ENCODE measurements around the gene REC8.
"Not testable (repeated sequence)": the region's sequence is repeated elsewhere in the genome, so short reads cannot be mapped to it uniquely, and the experiment has no call there.

The REC8 gene

DNA sequence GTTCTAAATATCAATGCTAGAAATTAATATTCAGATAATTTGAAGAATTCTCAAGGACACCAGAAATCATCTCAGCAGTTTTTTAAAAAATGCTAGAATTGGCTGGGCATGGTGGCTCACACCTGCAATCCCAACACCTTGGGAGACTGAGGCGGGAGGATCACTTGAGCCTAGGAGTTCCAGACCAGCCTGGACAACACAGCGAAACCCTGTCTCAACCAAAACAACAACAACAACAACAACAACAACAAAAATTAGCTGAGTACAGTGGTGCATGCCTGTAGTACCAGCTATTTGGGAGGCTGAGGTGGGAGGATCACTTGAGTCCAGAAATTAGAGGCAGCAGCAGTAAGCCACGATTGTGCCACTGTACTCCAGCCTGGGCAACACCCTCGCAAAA is 47.2 kb downstream of the REC8 start:
- H3K36me3 ChIP-seq: peaks cover 3 to 7% (median 5%) of the 10 kb centered on the region in 3 donors
- no peaks in the 10 kb centered on the region for H3K9me3 ChIP-seq
- H3K27me3 ChIP-seq: no peaks in the 10 kb centered on the region
- no peak overlapping the region for H3K4me3 ChIP-seq
- no peak overlapping the region for H3K27ac ChIP-seq
- TF ChIP-seq, protein P1, sequence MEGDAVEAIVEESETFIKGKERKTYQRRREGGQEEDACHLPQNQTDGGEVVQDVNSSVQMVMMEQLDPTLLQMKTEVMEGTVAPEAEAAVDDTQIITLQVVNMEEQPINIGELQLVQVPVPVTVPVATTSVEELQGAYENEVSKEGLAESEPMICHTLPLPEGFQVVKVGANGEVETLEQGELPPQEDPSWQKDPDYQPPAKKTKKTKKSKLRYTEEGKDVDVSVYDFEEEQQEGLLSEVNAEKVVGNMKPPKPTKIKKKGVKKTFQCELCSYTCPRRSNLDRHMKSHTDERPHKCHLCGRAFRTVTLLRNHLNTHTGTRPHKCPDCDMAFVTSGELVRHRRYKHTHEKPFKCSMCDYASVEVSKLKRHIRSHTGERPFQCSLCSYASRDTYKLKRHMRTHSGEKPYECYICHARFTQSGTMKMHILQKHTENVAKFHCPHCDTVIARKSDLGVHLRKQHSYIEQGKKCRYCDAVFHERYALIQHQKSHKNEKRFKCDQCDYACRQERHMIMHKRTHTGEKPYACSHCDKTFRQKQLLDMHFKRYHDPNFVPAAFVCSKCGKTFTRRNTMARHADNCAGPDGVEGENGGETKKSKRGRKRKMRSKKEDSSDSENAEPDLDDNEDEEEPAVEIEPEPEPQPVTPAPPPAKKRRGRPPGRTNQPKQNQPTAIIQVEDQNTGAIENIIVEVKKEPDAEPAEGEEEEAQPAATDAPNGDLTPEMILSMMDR (IDR thresholded peaks at IDR 0.05): no peak
- H3K4me1 ChIP-seq: peaks cover 0 to 17% (median 13%) of the 10 kb centered on the region in 4 donors
- intact Hi-C loops (cut with DNase I; ENCODE audit: low total_unique reads): no loop called here
- peak in 1 of 2 donors; percentile 15 for DNase-seq

DNA sequence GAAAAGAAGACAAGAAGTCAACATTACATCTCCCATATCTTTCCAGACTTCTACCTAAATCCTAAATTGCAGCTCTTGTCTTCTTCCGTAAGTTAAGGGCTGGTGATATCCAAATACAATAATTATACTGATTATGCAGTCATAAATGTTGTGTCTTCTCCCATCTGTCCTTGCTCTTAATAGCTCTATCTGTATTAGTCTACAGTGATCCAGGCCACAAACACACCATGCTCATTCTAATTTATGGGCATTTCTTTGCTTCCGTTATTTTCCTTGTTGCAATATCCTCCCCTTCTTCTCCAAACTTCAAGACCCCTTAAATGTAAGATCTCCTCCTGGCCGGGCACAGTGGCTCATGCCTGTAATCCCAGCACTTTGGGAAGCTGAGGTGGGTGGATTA is 47.6 kb downstream of the REC8 start:
- H3K27me3 ChIP-seq: no peaks in the 10 kb centered on the region
- H3K4me3 ChIP-seq: no peak overlapping the region
- H3K36me3 ChIP-seq: peaks cover 3 to 7% (median 5%) of the 10 kb centered on the region in 3 donors
- no peak overlapping the region for H3K27ac ChIP-seq
- H3K4me1 ChIP-seq: peaks cover 0 to 12% (median 9%) of the 10 kb centered on the region in 4 donors
- intact Hi-C loops (cut with DNase I; ENCODE audit: low total_unique reads): no loop called here
- no peak for DNase-seq
- no peaks in the 10 kb centered on the region for H3K9me3 ChIP-seq
- TF ChIP-seq, protein P1 (IDR thresholded peaks at IDR 0.05): no peak

DNA sequence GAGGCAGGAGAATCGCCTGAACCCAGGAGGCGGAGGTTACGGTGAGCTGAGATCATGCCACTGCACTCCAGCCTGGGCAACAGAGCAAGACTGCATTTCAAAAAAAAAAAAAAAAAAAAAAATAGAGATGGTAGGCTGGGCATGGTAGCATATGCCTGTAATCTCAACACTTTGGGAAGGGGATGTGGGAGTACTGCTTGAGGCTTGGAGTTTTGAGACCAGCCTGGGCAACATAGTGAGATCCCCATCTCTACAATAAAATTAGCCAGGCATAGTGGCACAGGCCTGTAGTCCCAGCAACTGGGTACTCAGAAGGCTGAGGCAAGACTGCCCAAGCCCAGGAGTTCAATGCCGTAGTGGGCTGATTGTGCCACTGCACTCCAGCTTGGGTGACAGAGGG is 51.1 kb downstream of the REC8 start:
- intact Hi-C loops (cut with DNase I; ENCODE audit: low total_unique reads); H3K9me3 ChIP-seq; H3K4me3 ChIP-seq; H3K4me1 ChIP-seq; H3K27me3 ChIP-seq; H3K27ac ChIP-seq: not testable (repeated sequence)
- peaks cover 3 to 10% (median 4%) of the 10 kb centered on the region in 3 donors for H3K36me3 ChIP-seq
- DNase-seq: peak in 1 of 2 donors; percentile 13

DNA sequence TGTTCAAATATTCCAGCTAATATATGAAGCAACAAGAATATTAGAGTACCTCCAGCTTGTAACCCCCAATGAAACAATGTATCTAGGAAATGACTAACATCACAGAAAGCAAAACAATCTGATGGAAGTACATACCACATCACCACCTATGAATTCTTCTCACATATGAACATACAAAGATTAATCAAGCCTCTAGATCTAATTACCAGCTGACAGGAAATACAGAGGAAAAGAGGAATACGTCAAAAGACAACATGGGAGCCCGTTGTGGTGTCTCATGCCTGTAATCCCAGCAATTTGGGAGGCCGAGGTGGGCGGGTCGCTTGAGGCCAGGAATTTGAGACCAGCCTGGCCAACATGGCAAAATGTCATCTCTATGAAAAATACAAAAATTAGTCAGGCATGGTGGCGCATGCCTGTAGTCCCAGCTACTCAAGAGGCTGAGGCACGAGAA is 52.8 kb downstream of the REC8 start:
- Histone ChIP-seq H3K4me1 (peaks cover 0 to 3% (median 0%) of the 10 kb centered on the region in 4 donors), H3K9me3 (no peaks in the 10 kb centered on the region)
- TF ChIP-seq, protein P1 (IDR thresholded peaks at IDR 0.05): no peak

DNA sequence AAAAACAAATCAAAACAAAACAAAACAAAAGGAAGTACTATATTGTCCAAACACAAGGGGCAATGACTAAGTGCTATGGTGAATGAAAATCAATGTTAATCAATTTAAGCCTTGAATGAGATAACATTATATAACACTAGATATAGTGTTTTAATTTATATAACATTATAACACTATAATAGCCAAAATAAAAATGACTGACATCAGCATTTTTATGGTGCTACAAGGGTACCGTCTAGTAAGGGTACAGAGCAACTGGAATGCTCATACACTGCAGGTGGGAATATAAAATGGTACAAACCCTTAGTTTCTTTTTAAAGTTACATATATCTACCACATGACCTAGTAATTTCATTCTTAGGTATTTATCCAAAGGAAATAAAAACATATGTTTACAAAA is 54.6 kb downstream of the REC8 start:
- H3K4me1 ChIP-seq: peaks cover 0 to 13% (median 10%) of the 10 kb centered on the region in 4 donors
- H3K4me3 ChIP-seq: no peak overlapping the region
- no peaks in the 10 kb centered on the region for H3K27me3 ChIP-seq
- no peaks in the 10 kb centered on the region for H3K9me3 ChIP-seq
- DNase-seq: no peak
- TF ChIP-seq, protein P1 (IDR thresholded peaks at IDR 0.05): no peak
- intact Hi-C loops (cut with DNase I; ENCODE audit: low total_unique reads): no loop called here
- H3K27ac ChIP-seq: no peak overlapping the region
- H3K36me3 ChIP-seq: peaks cover 0 to 12% (median 12%) of the 10 kb centered on the region in 3 donors

More for the DNA sequence above, 52.8 kb downstream of the REC8 start:
- Histone ChIP-seq H3K27ac (no peak overlapping the region), H3K4me3 (no peak overlapping the region), H3K27me3 (no peaks in the 10 kb centered on the region), H3K36me3 (peaks cover 0 to 12% (median 11%) of the 10 kb centered on the region in 3 donors)
- intact Hi-C loops (cut with DNase I; ENCODE audit: low total_unique reads): no loop called here
- peak in 1 of 2 donors; percentile 20 for DNase-seq

DNA sequence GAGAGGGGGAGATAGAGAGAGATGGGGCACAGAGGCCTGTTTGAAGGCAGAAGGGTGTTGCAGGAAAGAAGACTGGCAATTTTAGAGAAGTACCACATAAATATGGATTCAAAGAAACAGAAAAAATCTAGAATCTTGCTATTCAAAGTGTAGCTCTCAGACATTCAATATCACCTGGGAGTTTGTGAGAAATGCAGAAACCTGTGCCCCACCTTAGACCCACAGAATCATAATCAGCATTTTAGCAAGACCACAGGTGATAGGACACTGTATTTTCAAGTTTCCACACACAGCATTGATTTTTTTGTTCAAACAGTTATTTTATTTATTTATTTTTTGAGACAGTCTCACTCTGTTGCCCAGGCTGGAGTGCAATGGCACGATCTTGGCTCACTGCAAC is 57.0 kb downstream of the REC8 start:
- Histone ChIP-seq H3K4me3 (no peak overlapping the region), H3K4me1 (peaks cover 0 to 25% (median 20%) of the 10 kb centered on the region in 4 donors), H3K27me3 (no peaks in the 10 kb centered on the region), H3K36me3 (peaks cover 0 to 12% (median 12%) of the 10 kb centered on the region in 3 donors), H3K9me3 (no peaks in the 10 kb centered on the region), H3K27ac (no peak overlapping the region)
- intact Hi-C loops (cut with DNase I; ENCODE audit: low total_unique reads): no loop called here
- DNase-seq: no peak
- TF ChIP-seq, protein P1 (IDR thresholded peaks at IDR 0.05): no peak

Measured in tibial artery (tissue), 4 donors.